Measurements from ENCODE around the gene NEU1.
"Not testable (repeated sequence)": the region's sequence is repeated elsewhere in the genome, so short reads cannot be mapped to it uniquely, and the experiment has no call there.

The NEU1 gene

GRCh38 chr6:31862344-31863235 lies at the start of gene NEU1:
NEU1 (minus strand) TSS chr6:31862821; CDS start chr6:31862776, 45 bp downstream.
- peak; percentile 99 for DNase-seq

- DNase-seq: no peak
Measured at GRCh38 chr6:31911826-31912585, 49.4 kb upstream of the NEU1 start.

- not testable (repeated sequence) for DNase-seq
Measured at GRCh38 chr6:31909298-31909697, 46.7 kb upstream of the NEU1 start.

GRCh38 chr6:31908791-31909190 lies 46.2 kb upstream of the NEU1 start:
- DNase-seq: no peak

- not testable (repeated sequence) for DNase-seq
Measured at GRCh38 chr6:31908255-31908654, 45.6 kb upstream of the NEU1 start.

GRCh38 chr6:31907158-31907813 lies 44.7 kb upstream of the NEU1 start:
- no peak for DNase-seq

- DNase-seq: not testable (repeated sequence)
Measured at GRCh38 chr6:31906727-31907126, 44.1 kb upstream of the NEU1 start.

GRCh38 chr6:31906122-31906521 lies 43.5 kb upstream of the NEU1 start:
- no peak for DNase-seq

GRCh38 chr6:31905041-31905440 lies 42.4 kb upstream of the NEU1 start:
- DNase-seq: no peak

GRCh38 chr6:31903957-31904356 lies 41.3 kb upstream of the NEU1 start:
- DNase-seq: no peak

GRCh38 chr6:31901953-31902643 lies 39.5 kb upstream of the NEU1 start, which contains the start of gene ZBTB12:
ZBTB12 (minus strand) TSS chr6:31902086; CDS start chr6:31901305, 781 bp downstream.
- DNase-seq: peak; percentile 67

- no peak for DNase-seq
Measured at GRCh38 chr6:31901415-31901952, 38.9 kb upstream of the NEU1 start.

- no peak for DNase-seq
Measured at GRCh38 chr6:31900917-31901414, 38.3 kb upstream of the NEU1 start.

- DNase-seq: no peak
Measured at GRCh38 chr6:31899882-31900722, 37.5 kb upstream of the NEU1 start.

- DNase-seq: no peak
Measured at GRCh38 chr6:31899215-31899614, 36.6 kb upstream of the NEU1 start.

- peak; percentile 22 for DNase-seq
Measured at GRCh38 chr6:31898383-31899011, 35.9 kb upstream of the NEU1 start.

- DNase-seq: no peak
Measured at GRCh38 chr6:31897612-31898382, 35.2 kb upstream of the NEU1 start, which contains the start of gene EHMT2. EHMT2 (minus strand) TSS chr6:31897698; CDS start chr6:31897677, 21 bp downstream.

- no peak for DNase-seq
Measured at GRCh38 chr6:31896856-31897611, 34.4 kb upstream of the NEU1 start.

GRCh38 chr6:31896493-31896855 lies 33.9 kb upstream of the NEU1 start:
- no peak for DNase-seq

All from NCI-H1436 treated with DMSO at 0.1 percent for 48 hours (cell line).